PC-3 (cell line): ENCODE data around the gene TMEM54. TPM values are rescaled to one million over a fixed set of nuclear protein-coding genes. Genes with fewer than 3 reads are reported as not detected.
A peak's percentile ranks its signal among the peaks of the same experiment; 100 is the strongest.

Experiments
- ATAC-seq: fragments of 200-7000 bp; cut with Tn5 transposase; 2 replicates; pipeline ENCODE4 v1.9.1; 2020; ENCODE audit warnings: mild to moderate bottlenecking, moderate library complexity
- Bru-seq: library from RNA; stranded (reverse); fragments of 400-500 nt; gene quantifications from one replicate; lab custom pipeline; 2021; lab: Mats Ljungman, UMichigan
- BruChase-seq, 2 experiments: library from RNA; stranded (reverse); fragments of 400-500 nt; gene quantifications; one replicate each; lab custom pipeline; 2021; lab: Mats Ljungman, UMichigan
- BruUV-seq: library from RNA; stranded (reverse); fragments of 400-500 nt; replicated peaks from 2 replicates; lab custom pipeline; 2021; lab: Mats Ljungman, UMichigan
- CTCF ChIA-PET: fragments of 300-600 bp; sonication (Branson Sonifier 250); formaldehyde crosslinking; loops from one replicate; lab custom pipeline; 2022; ENCODE audit warnings: antibody characterized with exemption; lab: Charles Lee
- POLR2A ChIA-PET: fragments of 300-600 bp; sonication (Branson Sonifier 250); formaldehyde crosslinking; loops from one replicate; lab custom pipeline; 2022; ENCODE audit warnings: antibody characterized with exemption; ENCODE audit not compliant: unreplicated experiment; lab: Charles Lee
- DNase-seq: peaks from one replicate; pipeline ENCODE4 v3.0.0-alpha.2; 2015
- H2AFZ ChIP-seq: fragments of 300-600 bp; sonication (generic); 2 replicates; pipeline ENCODE4 v1.6.0; 2016; ENCODE audit warnings: antibody characterized with exemption, low read length
- H3F3A ChIP-seq: fragments of 300-600 bp; sonication (generic); one replicate; pipeline ENCODE4 v1.6.0; 2017; ENCODE audit warnings: antibody characterized with exemption, low read length, control low read depth, mild to moderate bottlenecking; ENCODE audit not compliant: unreplicated experiment
- H3K27ac ChIP-seq: fragments of 300-600 bp; sonication (generic); 2 replicates; pipeline ENCODE4 v1.5.1; 2016; ENCODE audit warnings: mild to moderate bottlenecking, low read length
- H3K27me3 ChIP-seq: fragments of 300-600 bp; sonication (generic); 2 replicates; pipeline ENCODE4 v1.6.1; 2016; ENCODE audit warnings: low read length, mixed read lengths
- H3K36me3 ChIP-seq: fragments of 300-600 bp; sonication (generic); 2 replicates; pipeline ENCODE4 v1.6.1; 2016; ENCODE audit warnings: low read depth, mixed run types, low read length, mixed read lengths
- H3K4me1 ChIP-seq: fragments of 300-600 bp; sonication (generic); 2 replicates; pipeline ENCODE4 v1.5.1; 2016; ENCODE audit warnings: low read length; ENCODE audit not compliant: insufficient read depth
- H3K4me2 ChIP-seq: fragments of 300-600 bp; sonication (generic); 2 replicates; pipeline ENCODE4 v1.6.0; 2016; ENCODE audit warnings: low read length
- H3K4me3 ChIP-seq: fragments of 300-600 bp; sonication (generic); 2 replicates; pipeline ENCODE4 v1.5.1; 2016; ENCODE audit warnings: mild to moderate bottlenecking, low read length, mixed read lengths
- H3K79me2 ChIP-seq: fragments of 300-600 bp; sonication (generic); 2 replicates; pipeline ENCODE4 v1.6.1; 2017; ENCODE audit warnings: low read length, mixed read lengths
- H3K9ac ChIP-seq: fragments of 300-600 bp; sonication (generic); 2 replicates; pipeline ENCODE4 v1.6.0; 2016; ENCODE audit warnings: mild to moderate bottlenecking, low read length
- H3K9me2 ChIP-seq: fragments of 300-600 bp; sonication (generic); replicated peaks from 2 replicates; pipeline ENCODE4 v1.6.1; 2016; ENCODE audit warnings: mixed run types, low read length, mixed read lengths
- H3K9me3 ChIP-seq: fragments of 300-600 bp; sonication (generic); 2 replicates; pipeline ENCODE4 v1.6.1; 2016; ENCODE audit warnings: low read length, mixed read lengths
- H4K20me1 ChIP-seq: fragments of 300-600 bp; sonication (generic); 2 replicates; pipeline ENCODE4 v1.6.1; 2016; ENCODE audit warnings: low read length, mixed read lengths
- CTCF ChIP-seq: fragments of 300-600 bp; sonication (generic); conservative IDR thresholded peaks from 2 replicates; pipeline ENCODE4 v1.5.1; 2017; ENCODE audit warnings: antibody characterized with exemption, low read depth, mild to moderate bottlenecking, low read length
- EZH2 ChIP-seq: fragments of 300-600 bp; sonication (generic); IDR thresholded peaks from one replicate; pipeline ENCODE4 v1.6.1; 2017; ENCODE audit warnings: antibody characterized with exemption, mild to moderate bottlenecking, low read length; ENCODE audit not compliant: unreplicated experiment
- EZH2phosphoT487 ChIP-seq: fragments of 300-600 bp; sonication (generic); IDR thresholded peaks from 2 replicates; pipeline ENCODE4 v1.6.1; 2018; ENCODE audit warnings: mild to moderate bottlenecking, antibody characterized with exemption, low read length, borderline replicate concordance
- intact Hi-C: fragments of 100-400 bp; cut with micrococcal nuclease; formaldehyde crosslinking; loops from 2 replicates; pipeline ENCODE4 v1.9.0; 2023
- long read RNA-seq: library from polyadenylated mRNA; unstranded; transcript quantifications from one replicate; pipeline ENCODE4 v2.0.0, GENCODE V29; 2021; ENCODE audit not compliant: unreplicated experiment
- total RNA-seq: library from RNA; depleted of rRNA; stranded (reverse); fragments of >200 nt; gene quantifications from 2 replicates; pipeline ENCODE4 v1.2.3, GENCODE V29; 2014; rRNA removed

The TMEM54 gene
- total RNA-seq (175 and 194 TPM in 2 replicates), Bru-seq, nascent RNA (percentile 48 among the genes with signal in this experiment), BruChase-seq, experiment 1, labeled RNA remaining after a 6-hour chase (percentile 52 among the genes with signal in this experiment), BruChase-seq, experiment 2, labeled RNA remaining after a 2-hour chase (percentile 48 among the genes with signal in this experiment)
- long read RNA-seq, transcript TMEM54-202 (6 exons, 999 nt), result major isoform, 81 of 102 reads
- long read RNA-seq, partial matches to known transcripts, result 2 of 102 reads
- long read RNA-seq, other reads (novel, unspliced or antisense), result 18 of 102 reads

GRCh38 chr1:32900956-32901822, at the start of gene TMEM54:
Gene TMEM54, minus strand, starts transcription at chr1:32901389. Its CDS starts 151 bp downstream, at chr1:32901238.
- no peaks in the 10 kb centered on the region for H4K20me1 ChIP-seq
- peak within 1 kb of the TSS; percentile 77 for H3K9ac ChIP-seq
- no TSS peak for BruUV-seq
- peak; percentile 76 for DNase-seq
- H3K9me3 ChIP-seq, result no peaks in the 10 kb centered on the region
- ATAC-seq, result peak; percentile 79
- H3K4me3 ChIP-seq, result peak within 1 kb of the TSS; percentile 92
- H3K4me2 ChIP-seq, result peak within 1 kb of the TSS; percentile 100
- no peaks in the 10 kb centered on the region for H3K9me2 ChIP-seq
- H2AFZ ChIP-seq, result peak within 1 kb of the TSS; percentile 99
- intact Hi-C loops, result no loop called here
- H3K36me3 ChIP-seq, result no peaks in the 10 kb centered on the region
- TF ChIP-seq EZH2phosphoT487 (no peak), EZH2 (no peak), CTCF (0 out of 2 replicates have a peak, but pooled peaks have one; percentile 9)
- CTCF ChIA-PET, result no interaction called here
- H3K79me2 ChIP-seq, result peaks cover 13% of the 10 kb centered on the region
- peaks cover 10% of the 10 kb centered on the region for H3K4me1 ChIP-seq
- no peak within 1 kb of the TSS for H3K27ac ChIP-seq
- no peaks in the 10 kb centered on the region for H3K27me3 ChIP-seq
- H3F3A ChIP-seq, result no peaks in the 10 kb centered on the region
- POLR2A ChIA-PET, result no interaction called here

GRCh38 chr1:32949519-32949918, 48.3 kb upstream of the TMEM54 start:
- peak overlapping the region; percentile 12; the same call in 1 of the 2 replicates for H3K9ac ChIP-seq
- intact Hi-C loops, result loop anchor here (2.0 kb wide), 1 partner anchor 13 kb away; no protein-coding TSS in a partner anchor
- POLR2A ChIA-PET, result interaction anchor here (0.5 kb wide), 2 partner anchors 14 to 35 kb away, joined by 3 to 7 read pairs; no protein-coding TSS in a partner anchor
- no peak overlapping the region for H3K4me3 ChIP-seq
- H3K9me3 ChIP-seq, result no peaks in the 10 kb centered on the region
- no peak for ATAC-seq
- H3K27ac ChIP-seq, result peak overlapping the region; percentile 44
- no peaks in the 10 kb centered on the region for H3K27me3 ChIP-seq
- CTCF ChIA-PET, result no interaction called here
- BruUV-seq, result no TSS peak
- H3K9me2 ChIP-seq, result no peaks in the 10 kb centered on the region
- H3K79me2 ChIP-seq, result peaks cover 30% of the 10 kb centered on the region
- no peak overlapping the region for H3K4me2 ChIP-seq
- H3K4me1 ChIP-seq, result peaks cover 37% of the 10 kb centered on the region
- H3K36me3 ChIP-seq, result peaks cover 29% of the 10 kb centered on the region
- no peak overlapping the region for H2AFZ ChIP-seq
- H3F3A ChIP-seq, result peaks cover 5% of the 10 kb centered on the region
- DNase-seq, result no peak
- no peaks in the 10 kb centered on the region for H4K20me1 ChIP-seq
- TF ChIP-seq EZH2phosphoT487, result no peak
- TF ChIP-seq EZH2, result no peak
- TF ChIP-seq CTCF, result no peak
